ENCODE results near the gene ECI1. TPM values are rescaled to one million over a fixed set of nuclear protein-coding genes. Genes with fewer than 3 reads are reported as not detected.
"Not testable (repeated sequence)": the region's sequence is repeated elsewhere in the genome, so short reads cannot be mapped to it uniquely, and the experiment has no call there.

Gene ECI1
- total RNA-seq, 1 donor from 2014 or later = 40.4 TPM

GRCh38 chr16:2276368-2277195, 25.2 kb upstream of the ECI1 start:
- no peaks in the 10 kb centered on the region for H3K4me1 Mint-ChIP-seq (ENCODE audit: low read depth)
- no peaks in the 10 kb centered on the region for H3K27me3 Mint-ChIP-seq (ENCODE audit: low read depth)
- no peaks in the 10 kb centered on the region for H3K9me3 Mint-ChIP-seq
- no peak overlapping the region for H3K27ac Mint-ChIP-seq
- DNase-seq (ENCODE audit: low spot score) = no peak
- no peaks in the 10 kb centered on the region for H3K36me3 Mint-ChIP-seq (ENCODE audit: low read depth)
- intact Hi-C loops (cut with micrococcal nuclease) = no loop called here
- H3K4me3 Mint-ChIP-seq (ENCODE audit: low read depth) = no peak overlapping the region

DNA sequence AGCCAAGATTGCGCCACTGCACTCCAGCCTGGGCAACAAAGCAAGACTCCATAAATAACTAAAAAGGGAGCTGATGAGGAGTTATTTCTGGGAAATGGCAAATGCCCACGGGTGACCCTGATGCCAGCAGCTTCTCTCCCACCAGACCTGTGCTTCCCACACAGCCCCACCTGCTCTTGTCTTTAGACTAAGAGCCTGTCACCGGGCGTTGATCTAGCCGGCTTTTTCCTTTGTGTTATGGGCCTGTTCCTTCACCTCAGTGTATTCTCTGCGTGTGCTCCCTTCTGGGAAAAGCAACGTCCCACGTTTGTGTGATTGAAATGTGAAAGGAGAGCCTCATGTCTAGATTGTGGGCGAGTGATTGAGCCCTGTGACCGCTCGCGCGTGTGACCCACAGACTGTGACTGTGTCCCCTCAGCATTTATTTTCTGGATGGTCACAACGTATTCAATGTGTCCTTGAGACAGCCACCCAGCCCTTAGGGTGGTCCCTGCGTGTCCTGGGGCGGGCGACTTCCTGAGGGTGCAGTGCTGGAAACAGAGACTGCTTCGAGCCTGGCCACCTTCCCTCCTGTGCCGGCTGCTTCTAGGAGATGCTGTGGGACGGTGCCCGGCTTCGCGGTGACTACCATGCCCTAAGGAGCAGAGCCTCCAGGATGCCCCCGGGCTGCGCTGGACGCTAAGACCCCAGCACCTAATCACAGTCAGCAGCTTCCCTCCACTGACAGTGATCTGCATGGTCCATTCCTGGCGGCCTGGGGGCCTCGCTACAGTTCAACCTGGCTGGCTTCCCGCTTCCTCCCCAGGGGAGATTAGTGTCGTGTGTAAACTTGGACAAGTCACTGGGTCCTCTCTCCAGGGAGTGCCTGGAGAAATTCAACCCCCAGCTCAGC, 24.3 kb upstream of the ECI1 start:
- H3K9me3 Mint-ChIP-seq = no peaks in the 10 kb centered on the region

GRCh38 chr16:2273931-2274330, 22.5 kb upstream of the ECI1 start:
- no peaks in the 10 kb centered on the region for H3K27me3 Mint-ChIP-seq (ENCODE audit: low read depth)
- H3K36me3 Mint-ChIP-seq (ENCODE audit: low read depth) = no peaks in the 10 kb centered on the region
- H3K27ac Mint-ChIP-seq = no peak overlapping the region
- intact Hi-C loops (cut with micrococcal nuclease) = no loop called here
- peaks cover 8% of the 10 kb centered on the region for H3K4me1 Mint-ChIP-seq (ENCODE audit: low read depth)
- DNase-seq (ENCODE audit: low spot score) = no peak
- H3K9me3 Mint-ChIP-seq = no peaks in the 10 kb centered on the region
- H3K4me3 Mint-ChIP-seq (ENCODE audit: low read depth) = no peak overlapping the region

More for the DNA sequence above, 24.3 kb upstream of the ECI1 start:
- DNase-seq (ENCODE audit: low spot score) = no peak
- Mint-ChIP-seq H3K27ac (no peak overlapping the region), H3K27me3 (ENCODE audit: low read depth) (no peaks in the 10 kb centered on the region), H3K36me3 (ENCODE audit: low read depth) (no peaks in the 10 kb centered on the region), H3K4me3 (ENCODE audit: low read depth) (no peak overlapping the region), H3K4me1 (ENCODE audit: low read depth) (no peaks in the 10 kb centered on the region)
- intact Hi-C loops (cut with micrococcal nuclease) = no loop called here

- Mint-ChIP-seq H3K27me3 (ENCODE audit: low read depth) (no peaks in the 10 kb centered on the region), H3K4me3 (ENCODE audit: low read depth) (no peak overlapping the region), H3K36me3 (ENCODE audit: low read depth) (no peaks in the 10 kb centered on the region), H3K4me1 (ENCODE audit: low read depth) (peaks cover 8% of the 10 kb centered on the region), H3K27ac (no peak overlapping the region), H3K9me3 (no peaks in the 10 kb centered on the region)
- intact Hi-C loops (cut with micrococcal nuclease) = no loop called here
- no peak for DNase-seq (ENCODE audit: low spot score)
Observed at GRCh38 chr16:2273484-2273883, 22.1 kb upstream of the ECI1 start.

DNA sequence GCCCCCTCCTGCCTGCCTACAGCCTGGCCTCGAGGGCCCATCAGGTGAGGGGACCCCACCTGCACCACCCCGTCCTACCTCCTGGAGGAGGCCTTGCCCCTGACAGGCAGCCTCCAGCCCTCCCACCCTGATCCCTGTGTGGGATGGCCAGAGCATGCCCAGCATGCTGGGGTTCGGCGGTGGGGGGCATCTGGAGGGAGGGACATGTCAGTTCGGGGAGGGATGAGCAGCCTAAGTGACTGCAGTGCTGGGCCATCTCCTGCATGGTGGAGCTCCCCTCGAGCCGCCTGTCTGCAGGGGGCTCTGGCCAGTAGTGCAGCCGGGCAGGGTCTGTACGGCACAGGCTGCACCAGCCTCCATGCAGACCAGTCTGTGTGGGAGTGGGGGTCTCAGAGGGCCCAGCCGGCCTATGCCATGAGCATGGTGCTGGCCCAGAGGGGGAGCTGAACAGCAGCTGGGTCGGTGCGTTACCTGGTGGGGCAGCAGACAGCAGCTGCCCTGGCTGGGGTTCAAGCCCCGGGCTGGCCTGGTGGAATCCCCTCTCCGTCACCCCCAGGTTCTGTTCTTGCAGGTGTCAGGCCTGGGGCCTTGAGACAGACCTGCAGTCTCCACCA, 20.6 kb upstream of the ECI1 start:
- no peak for DNase-seq (ENCODE audit: low spot score)
- H3K4me1 Mint-ChIP-seq (ENCODE audit: low read depth) = peaks cover 9% of the 10 kb centered on the region
- no peak overlapping the region for H3K4me3 Mint-ChIP-seq (ENCODE audit: low read depth)
- H3K9me3 Mint-ChIP-seq = no peaks in the 10 kb centered on the region
- no peak overlapping the region for H3K27ac Mint-ChIP-seq
- H3K36me3 Mint-ChIP-seq (ENCODE audit: low read depth) = peaks cover 8% of the 10 kb centered on the region
- intact Hi-C loops (cut with micrococcal nuclease) = no loop called here
- no peaks in the 10 kb centered on the region for H3K27me3 Mint-ChIP-seq (ENCODE audit: low read depth)

DNA sequence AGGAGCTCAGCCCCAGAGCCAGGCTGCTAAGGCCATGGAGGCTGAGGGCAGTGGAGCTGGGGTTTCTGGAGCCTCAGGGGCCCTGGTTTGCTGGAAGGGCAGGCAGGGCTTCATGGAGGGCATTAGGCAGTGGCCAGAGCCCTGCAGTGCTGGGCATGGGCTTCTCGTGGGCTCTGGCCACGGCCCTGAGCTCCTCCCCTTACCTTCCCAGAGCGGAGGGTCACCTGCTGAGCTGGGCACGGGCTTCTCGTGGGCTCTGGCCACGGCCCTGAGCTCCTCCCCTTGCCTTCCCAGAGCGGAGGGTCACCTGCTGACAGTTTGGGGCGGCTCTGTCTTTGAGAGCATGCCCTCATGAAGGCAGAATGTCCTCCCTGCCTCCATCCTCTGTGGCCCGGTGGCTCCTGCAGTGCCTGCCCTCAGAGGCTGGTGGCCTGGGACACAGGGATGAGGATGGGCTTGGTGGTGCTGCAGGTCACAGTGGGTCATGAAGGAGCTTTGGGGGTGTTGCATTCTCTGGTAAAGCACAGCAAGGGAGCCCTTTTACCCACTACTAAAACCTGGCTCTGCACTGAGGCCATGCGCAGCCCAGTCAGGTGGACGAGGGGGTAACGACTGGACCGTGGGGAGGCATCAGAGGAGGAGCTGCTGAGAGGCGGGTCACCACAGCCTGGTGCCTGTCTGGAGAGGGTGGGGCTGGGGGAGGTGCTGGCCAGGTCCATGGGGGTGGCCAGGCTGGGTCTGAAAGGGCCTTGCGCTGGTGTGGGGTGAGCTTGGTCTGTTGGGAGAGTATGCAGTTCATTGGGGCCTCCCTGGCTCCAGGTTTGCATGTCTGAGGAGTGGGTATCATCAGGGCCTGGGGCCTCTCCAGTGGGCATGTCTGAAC, 19.4 kb upstream of the ECI1 start:
- no peak overlapping the region for H3K27ac Mint-ChIP-seq
- H3K4me1 Mint-ChIP-seq (ENCODE audit: low read depth) = peaks cover 19% of the 10 kb centered on the region
- H3K27me3 Mint-ChIP-seq (ENCODE audit: low read depth) = no peaks in the 10 kb centered on the region
- DNase-seq (ENCODE audit: low spot score) = no peak
- H3K4me3 Mint-ChIP-seq (ENCODE audit: low read depth) = no peak overlapping the region
- no peaks in the 10 kb centered on the region for H3K9me3 Mint-ChIP-seq
- intact Hi-C loops (cut with micrococcal nuclease) = no loop called here
- H3K36me3 Mint-ChIP-seq (ENCODE audit: low read depth) = peaks cover 19% of the 10 kb centered on the region

DNA sequence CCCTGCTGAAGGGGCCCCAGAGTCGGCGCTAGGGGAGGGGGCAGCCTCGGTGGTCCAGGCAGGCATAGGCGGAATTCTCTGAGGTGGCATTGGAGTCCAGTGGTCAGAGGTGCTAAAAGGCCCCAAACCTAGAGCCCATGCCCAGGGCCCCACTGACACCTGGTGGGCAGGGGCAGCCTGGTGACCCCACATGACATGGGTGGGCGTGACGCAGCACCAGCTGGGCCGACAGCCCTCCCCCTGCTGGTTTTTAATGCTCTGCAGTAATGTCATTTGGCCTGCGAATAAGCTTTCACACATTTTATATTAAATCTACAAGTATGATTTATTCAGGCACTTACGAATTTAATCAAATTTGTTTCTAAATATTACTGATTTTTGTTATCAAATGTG, 18.7 kb upstream of the ECI1 start:
- intact Hi-C loops (cut with micrococcal nuclease) = no loop called here

GRCh38 chr16:2267913-2268666, 16.7 kb upstream of the ECI1 start, which contains the start of gene RNPS1:
Gene RNPS1 (minus strand): TSS chr16:2268126. CDS start chr16:2264643, 3,483 bp downstream.
- Mint-ChIP-seq H3K27ac (peak within 1 kb of the TSS; percentile 98), H3K4me3 (ENCODE audit: low read depth) (peak within 1 kb of the TSS; percentile 89), H3K36me3 (ENCODE audit: low read depth) (peaks cover 42% of the 10 kb centered on the region), H3K27me3 (ENCODE audit: low read depth) (no peaks in the 10 kb centered on the region), H3K4me1 (ENCODE audit: low read depth) (peaks cover 29% of the 10 kb centered on the region), H3K9me3 (no peaks in the 10 kb centered on the region)
- DNase-seq (ENCODE audit: low spot score) = peak; percentile 97
- intact Hi-C loops (cut with micrococcal nuclease) = loop anchor here (1.0 to 10.0 kb wide), 4 partner anchors 17 to 247 kb away; partner anchors contain the start of genes ATP6V0C, CCNF, E4F1 and ECI1

More for the DNA sequence above, 18.7 kb upstream of the ECI1 start:
- Mint-ChIP-seq H3K4me3 (ENCODE audit: low read depth) (peak overlapping the region; percentile 89), H3K36me3 (ENCODE audit: low read depth) (peaks cover 24% of the 10 kb centered on the region), H3K4me1 (ENCODE audit: low read depth) (peaks cover 22% of the 10 kb centered on the region), H3K27ac (no peak overlapping the region), H3K27me3 (ENCODE audit: low read depth) (no peaks in the 10 kb centered on the region), H3K9me3 (no peaks in the 10 kb centered on the region)
- no peak for DNase-seq (ENCODE audit: low spot score)

- H3K4me1 Mint-ChIP-seq (ENCODE audit: low read depth) = peaks cover 32% of the 10 kb centered on the region
- peak overlapping the region; percentile 89 for H3K4me3 Mint-ChIP-seq (ENCODE audit: low read depth)
Observed at GRCh38 chr16:2267505-2267912, 16.1 kb upstream of the ECI1 start.

DNA sequence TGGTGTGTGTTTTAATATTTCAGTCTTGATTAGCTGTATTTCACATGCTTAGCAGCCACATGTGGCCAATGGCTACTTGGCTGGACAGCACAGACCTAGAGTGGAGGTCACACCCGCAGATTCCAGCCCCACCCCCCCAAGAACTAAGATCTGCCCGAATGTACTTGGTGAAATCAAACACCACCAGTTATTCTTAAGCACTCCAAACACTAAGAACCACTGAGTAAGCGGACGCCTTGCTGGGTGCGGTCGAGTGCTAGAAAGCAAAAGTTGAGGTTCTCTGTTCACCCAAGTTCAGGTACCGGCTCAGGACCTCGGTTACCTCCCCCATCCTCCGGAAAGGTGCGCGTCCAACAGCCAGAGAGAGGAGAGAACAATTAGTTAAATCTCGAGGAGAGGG, 15.5 kb upstream of the ECI1 start:
- Mint-ChIP-seq H3K36me3 (ENCODE audit: low read depth) (peaks cover 54% of the 10 kb centered on the region), H3K4me3 (ENCODE audit: low read depth) (peak overlapping the region; percentile 89), H3K27ac (peak overlapping the region; percentile 83), H3K4me1 (ENCODE audit: low read depth) (peaks cover 35% of the 10 kb centered on the region)
- H3K27me3 Mint-ChIP-seq (ENCODE audit: low read depth); H3K9me3 Mint-ChIP-seq: not testable (repeated sequence)
- peak; percentile 31 for DNase-seq (ENCODE audit: low spot score)
- intact Hi-C loops (cut with micrococcal nuclease) = loop anchor here (5.0 to 10.0 kb wide), 2 partner anchors 160 to 248 kb away; partner anchors contain the start of genes ATP6V0C and CCNF

More at GRCh38 chr16:2267505-2267912, 16.1 kb upstream of the ECI1 start:
- peaks cover 47% of the 10 kb centered on the region for H3K36me3 Mint-ChIP-seq (ENCODE audit: low read depth)
- H3K9me3 Mint-ChIP-seq; DNase-seq (ENCODE audit: low spot score); H3K27me3 Mint-ChIP-seq (ENCODE audit: low read depth): not testable (repeated sequence)
- intact Hi-C loops (cut with micrococcal nuclease) = loop anchor here (5.0 to 10.0 kb wide), 2 partner anchors 160 to 247 kb away; partner anchors contain the start of genes ATP6V0C and CCNF
- H3K27ac Mint-ChIP-seq = peak overlapping the region; percentile 98

GRCh38 chr16:2263026-2263425, 11.6 kb upstream of the ECI1 start:
- not testable (repeated sequence) for H3K27me3 Mint-ChIP-seq (ENCODE audit: low read depth); DNase-seq (ENCODE audit: low spot score); H3K4me3 Mint-ChIP-seq (ENCODE audit: low read depth); H3K27ac Mint-ChIP-seq; H3K9me3 Mint-ChIP-seq
- Mint-ChIP-seq H3K4me1 (ENCODE audit: low read depth) (peaks cover 30% of the 10 kb centered on the region), H3K36me3 (ENCODE audit: low read depth) (peaks cover 81% of the 10 kb centered on the region)
- intact Hi-C loops (cut with micrococcal nuclease) = loop anchor here (10.0 kb wide), 1 partner anchor 252 kb away; the partner anchor contains the start of gene ATP6V0C
